Memory B cell (primary cell): Measurements from ENCODE around the gene HSF5.

ENCODE experiments used
- ATAC-seq: fragments of 150-1000 bp; cut with Tn5 transposase; 2 replicates; pipeline ENCODE4 v1.10.0; 2021; ENCODE audit warnings: low read depth, mild to moderate bottlenecking, moderate library complexity
- DNase-seq, 2 donors: peaks; one replicate each; pipeline ENCODE4 v3.0.0; 2022; ENCODE audit warnings: low spot score in 2 of 2
- H3K27ac Mint-ChIP-seq: one replicate; pipeline ENCODE4 v1.8.0; 2022; ENCODE audit warnings: mild to moderate bottlenecking, moderate library complexity, mixed read lengths
- H3K27me3 Mint-ChIP-seq: one replicate; pipeline ENCODE4 v1.8.0; 2022; ENCODE audit warnings: mixed read lengths
- H3K36me3 Mint-ChIP-seq: one replicate; pipeline ENCODE4 v1.8.0; 2022; ENCODE audit warnings: mild to moderate bottlenecking, mixed read lengths
- H3K4me1 Mint-ChIP-seq: one replicate; pipeline ENCODE4 v1.8.0; 2022; ENCODE audit warnings: mixed read lengths
- H3K4me3 Mint-ChIP-seq: one replicate; pipeline ENCODE4 v1.8.0; 2022; ENCODE audit warnings: mild to moderate bottlenecking, moderate library complexity, mixed read lengths
- H3K9me3 Mint-ChIP-seq: one replicate; pipeline ENCODE4 v1.8.0; 2022; ENCODE audit warnings: mixed read lengths

The HSF5 gene

DNA sequence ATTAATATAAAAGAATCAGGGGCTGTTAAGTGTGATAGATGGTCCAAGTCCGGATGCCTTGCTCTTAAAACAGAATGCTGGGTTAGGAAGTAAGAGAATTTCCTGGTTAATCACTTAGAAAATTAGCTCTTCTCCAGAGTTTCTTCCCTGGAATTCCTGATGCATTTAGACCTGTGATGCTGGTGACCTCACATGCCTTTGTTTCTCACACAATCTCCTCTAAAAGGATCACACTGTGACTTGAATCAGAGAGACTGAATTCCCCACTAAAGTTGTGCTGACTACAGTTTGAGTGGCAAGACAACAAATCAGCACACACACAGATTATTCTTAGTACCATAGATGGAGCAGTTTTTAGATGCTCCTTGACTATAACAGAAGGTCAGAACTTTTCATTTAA, 66.5 kb downstream of the HSF5 start:
- H3K4me1 Mint-ChIP-seq = peaks cover 5% of the 10 kb centered on the region

DNA sequence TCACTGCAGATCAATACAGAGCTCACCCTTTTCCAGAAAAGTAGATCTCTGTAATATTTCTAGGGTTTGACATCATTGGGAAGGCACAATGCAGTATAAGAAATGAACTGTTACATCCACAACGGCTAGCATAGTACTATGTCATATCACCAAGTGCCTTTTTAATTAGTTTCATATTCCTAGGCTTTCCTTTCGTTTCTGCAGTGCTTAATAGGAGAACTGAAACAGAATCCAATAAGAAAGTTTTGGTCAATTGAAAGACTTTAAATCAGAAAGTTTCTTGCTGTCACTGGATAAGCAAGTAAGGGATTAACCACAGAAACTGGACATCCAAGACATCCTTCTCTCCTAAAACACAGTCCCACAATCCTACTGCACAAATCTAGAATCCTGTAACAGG, 67.4 kb downstream of the HSF5 start:
- ATAC-seq (no peak), DNase-seq (no peak)
- Mint-ChIP-seq H3K4me1 (peaks cover 6% of the 10 kb centered on the region), H3K9me3 (no peaks in the 10 kb centered on the region), H3K27me3 (no peaks in the 10 kb centered on the region), H3K36me3 (peaks cover 2% of the 10 kb centered on the region), H3K4me3 (no peak overlapping the region), H3K27ac (no peak overlapping the region)

More for the DNA sequence above, 66.5 kb downstream of the HSF5 start:
- Mint-ChIP-seq H3K36me3 (peaks cover 2% of the 10 kb centered on the region), H3K9me3 (no peaks in the 10 kb centered on the region), H3K4me3 (no peak overlapping the region), H3K27me3 (no peaks in the 10 kb centered on the region), H3K27ac (no peak overlapping the region)
- no peak for ATAC-seq
- no peak for DNase-seq

DNA sequence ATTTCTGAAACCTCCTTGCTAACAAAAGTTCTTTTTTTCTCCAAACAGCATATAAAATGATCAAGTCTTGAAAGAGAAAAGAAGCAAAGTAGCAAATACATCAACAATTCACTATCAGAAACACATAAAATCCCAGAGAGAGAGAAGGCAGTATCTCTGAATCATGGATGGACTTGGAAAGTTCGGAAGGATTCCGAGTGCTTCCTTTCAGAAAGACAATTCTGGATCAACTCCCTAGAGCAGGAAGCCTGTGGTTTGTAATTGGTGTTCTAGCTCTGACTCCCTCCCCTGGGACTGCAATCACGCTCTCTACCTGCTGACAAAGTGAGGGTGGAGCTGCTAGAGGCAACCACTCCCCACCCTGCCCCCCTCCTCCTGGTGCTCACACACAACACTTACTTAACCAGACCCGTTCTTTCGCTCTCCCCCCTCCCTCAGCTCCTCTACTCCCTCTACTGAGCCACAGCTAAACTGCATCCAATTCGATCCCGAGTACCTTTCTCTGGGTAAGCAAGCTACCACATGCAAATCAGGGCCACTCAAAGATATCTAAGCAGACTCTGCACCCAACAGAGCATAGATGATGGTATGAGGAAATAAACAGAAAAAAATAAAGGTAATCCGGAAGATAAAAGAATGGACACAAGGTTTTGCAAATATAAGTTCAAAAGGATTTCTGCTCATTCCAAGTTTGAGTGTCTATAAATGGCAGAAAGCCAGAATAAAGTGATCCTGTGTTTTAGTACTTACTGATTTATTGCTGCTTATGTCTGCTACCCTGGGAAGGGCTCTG, 70.7 kb downstream of the HSF5 start, which contains the start of gene RNF43:
RNF43 (minus strand) TSS at position 235 of the 793 bp plus-strand sequence. CDS start 1,957 bp downstream, outside the sequence.
- peaks cover 8% of the 10 kb centered on the region for H3K4me1 Mint-ChIP-seq
- H3K9me3 Mint-ChIP-seq = no peaks in the 10 kb centered on the region
- no peaks in the 10 kb centered on the region for H3K27me3 Mint-ChIP-seq
- H3K27ac Mint-ChIP-seq = peak within 1 kb of the TSS; percentile 53
- ATAC-seq (peak; percentile 95), DNase-seq (peak; percentile 74 to 92)
- H3K36me3 Mint-ChIP-seq = no peaks in the 10 kb centered on the region
- H3K4me3 Mint-ChIP-seq = peak within 1 kb of the TSS; percentile 33

DNA sequence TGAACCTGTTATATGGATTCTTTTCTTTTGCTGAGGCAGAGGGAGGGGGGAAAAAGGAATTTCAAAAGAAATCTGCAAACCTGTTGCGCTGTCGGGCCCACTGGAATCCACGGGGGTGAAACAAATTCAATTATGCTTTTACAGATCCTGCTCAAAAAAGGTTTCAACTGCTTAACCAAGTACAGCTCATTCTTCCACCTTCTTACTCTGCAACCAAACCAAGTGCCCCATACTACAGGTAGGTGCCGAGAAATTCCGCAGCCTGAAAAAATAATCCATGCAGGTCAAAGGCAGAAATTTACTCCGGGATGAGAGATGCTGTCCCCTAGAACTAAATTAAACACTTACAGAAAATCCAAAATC, 71.3 kb downstream of the HSF5 start:
- Mint-ChIP-seq H3K27ac (peak overlapping the region; percentile 53), H3K36me3 (no peaks in the 10 kb centered on the region), H3K9me3 (no peaks in the 10 kb centered on the region), H3K27me3 (no peaks in the 10 kb centered on the region), H3K4me3 (no peak overlapping the region), H3K4me1 (peaks cover 8% of the 10 kb centered on the region)
- no peak for ATAC-seq
- no peak for DNase-seq

DNA sequence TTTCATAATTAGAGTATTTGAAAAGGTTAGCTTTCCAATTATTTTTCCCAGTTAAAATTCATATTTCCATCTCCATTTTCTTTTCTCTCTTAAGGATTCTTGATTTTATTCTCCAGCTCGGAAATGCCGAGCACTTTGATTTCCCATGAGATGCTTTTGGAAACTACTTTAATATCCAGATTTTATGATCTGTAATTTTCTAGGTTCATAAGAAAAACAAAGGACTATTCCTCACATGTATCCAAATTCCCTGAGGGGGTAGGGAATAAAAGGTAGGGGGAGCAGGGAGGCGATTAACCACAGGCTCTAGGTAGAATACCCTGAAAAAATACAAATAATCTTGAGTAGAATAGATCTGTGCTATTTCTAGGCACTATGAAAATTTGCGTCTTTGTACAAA, 71.8 kb downstream of the HSF5 start:
- ATAC-seq (no peak), DNase-seq (no peak)
- Mint-ChIP-seq H3K36me3 (no peaks in the 10 kb centered on the region), H3K4me3 (no peak overlapping the region), H3K27ac (no peak overlapping the region), H3K27me3 (no peaks in the 10 kb centered on the region), H3K4me1 (peaks cover 8% of the 10 kb centered on the region), H3K9me3 (no peaks in the 10 kb centered on the region)

DNA sequence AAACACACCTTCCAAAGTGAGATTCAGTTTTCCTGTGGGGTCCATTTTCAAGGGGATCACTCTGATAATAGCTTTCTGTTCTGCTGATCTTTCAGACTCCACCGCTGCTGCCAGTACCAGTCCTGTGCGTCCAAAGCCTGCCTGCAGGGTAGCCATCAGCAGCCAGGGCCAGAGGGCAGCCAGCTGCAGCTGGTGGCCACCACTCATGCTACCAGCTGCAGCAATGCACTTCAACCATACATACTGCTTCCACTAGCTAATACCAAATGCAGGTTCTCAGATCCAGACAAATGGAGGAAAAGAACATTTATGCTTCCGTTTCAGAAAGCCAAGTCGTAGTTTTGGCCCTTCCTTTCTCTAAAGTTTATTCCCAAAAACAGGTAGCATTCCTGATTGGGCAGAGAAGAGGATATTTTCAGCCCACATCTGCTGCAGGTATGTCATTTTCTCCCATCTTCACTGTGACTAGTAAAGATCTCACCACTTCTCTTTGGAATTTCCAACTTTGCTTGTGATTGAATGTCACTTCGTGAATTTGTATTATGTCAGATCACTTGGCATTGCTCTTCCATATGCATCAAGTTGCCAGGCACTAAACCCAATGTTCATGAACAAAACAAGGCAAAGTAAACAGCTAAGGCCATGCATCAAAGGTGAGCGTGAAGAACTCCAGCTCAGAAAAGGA, 72.7 kb downstream of the HSF5 start:
- H3K27ac Mint-ChIP-seq = peak overlapping the region; percentile 73
- ATAC-seq = no peak
- H3K4me1 Mint-ChIP-seq = peaks cover 8% of the 10 kb centered on the region

DNA sequence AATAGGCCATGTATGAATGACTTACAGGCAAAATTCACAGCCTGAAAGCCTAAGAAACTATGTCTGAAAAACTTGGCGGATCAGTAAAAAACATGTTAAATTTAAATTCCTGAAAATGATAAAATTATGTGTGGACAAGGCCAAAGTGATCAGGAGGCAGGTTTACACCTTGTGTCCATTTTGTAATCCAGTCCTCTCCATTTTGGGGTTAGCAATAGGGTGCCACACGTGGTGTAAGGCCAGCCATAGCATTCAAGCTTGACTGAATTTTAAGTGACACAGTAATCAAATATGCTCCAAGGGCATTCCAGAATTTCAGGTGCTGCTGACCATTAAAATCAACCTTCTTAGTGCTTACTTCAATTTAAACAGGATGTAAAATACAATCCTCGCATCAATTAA, 73.6 kb downstream of the HSF5 start:
- Mint-ChIP-seq H3K9me3 (no peaks in the 10 kb centered on the region), H3K27me3 (no peaks in the 10 kb centered on the region), H3K36me3 (no peaks in the 10 kb centered on the region), H3K4me3 (no peak overlapping the region), H3K27ac (no peak overlapping the region), H3K4me1 (peaks cover 8% of the 10 kb centered on the region)
- no peak for ATAC-seq
- no peak for DNase-seq

More for the DNA sequence above, 72.7 kb downstream of the HSF5 start:
- no peaks in the 10 kb centered on the region for H3K27me3 Mint-ChIP-seq
- no peaks in the 10 kb centered on the region for H3K36me3 Mint-ChIP-seq
- H3K9me3 Mint-ChIP-seq = no peaks in the 10 kb centered on the region
- no peak overlapping the region for H3K4me3 Mint-ChIP-seq
- DNase-seq = no peak

DNA sequence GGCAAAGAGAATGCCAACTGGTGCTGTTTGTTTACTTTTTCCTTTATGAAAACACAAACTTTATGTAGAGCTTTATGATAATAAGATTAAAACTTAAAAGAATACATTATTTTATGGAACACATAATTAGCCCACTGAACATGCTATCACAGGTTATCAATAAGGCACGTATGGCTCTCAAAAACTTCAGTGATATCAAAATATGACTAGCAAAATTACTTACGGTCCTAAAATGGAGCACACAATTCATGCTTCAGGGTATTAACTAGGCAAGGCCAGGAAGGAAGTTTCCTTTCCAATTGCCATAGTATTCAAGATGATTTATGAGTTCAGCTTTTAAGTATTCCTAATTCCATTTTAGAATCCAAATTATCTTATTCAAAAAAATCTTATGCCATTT, 74.5 kb downstream of the HSF5 start:
- H3K27ac Mint-ChIP-seq = no peak overlapping the region
- H3K27me3 Mint-ChIP-seq = no peaks in the 10 kb centered on the region
- H3K4me3 Mint-ChIP-seq = no peak overlapping the region
- ATAC-seq (no peak), DNase-seq (no peak)
- peaks cover 8% of the 10 kb centered on the region for H3K4me1 Mint-ChIP-seq
- H3K9me3 Mint-ChIP-seq = no peaks in the 10 kb centered on the region
- H3K36me3 Mint-ChIP-seq = no peaks in the 10 kb centered on the region

DNA sequence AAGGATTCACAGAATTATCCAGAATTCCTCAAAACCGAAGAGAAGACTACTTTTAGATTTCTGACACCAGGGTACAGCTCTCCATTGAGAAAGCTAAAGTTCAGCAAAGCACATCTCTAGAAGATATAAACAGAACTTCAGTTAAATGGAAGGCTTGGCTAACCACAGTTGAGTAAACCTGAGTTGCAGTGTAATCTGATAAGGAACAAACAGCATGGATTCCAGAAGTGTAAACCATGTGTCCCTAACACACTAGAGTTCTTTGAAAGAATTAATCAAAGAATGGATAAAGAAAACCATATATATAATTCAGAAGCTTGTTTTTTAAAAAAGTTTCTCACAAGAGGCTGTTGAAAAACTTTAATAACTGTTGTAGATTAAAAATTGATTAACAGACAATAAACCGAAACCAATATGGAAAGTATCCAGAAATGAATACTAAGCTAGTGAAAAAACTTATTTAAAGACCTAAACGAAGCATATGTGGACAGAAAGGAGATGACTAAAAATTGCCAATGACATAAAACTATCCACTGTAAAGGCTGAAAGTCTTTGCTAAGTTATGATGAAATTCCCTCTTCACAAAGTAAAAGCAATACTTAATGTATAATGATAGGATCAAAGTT, 75.1 kb downstream of the HSF5 start:
- no peak for ATAC-seq
- H3K27me3 Mint-ChIP-seq = no peaks in the 10 kb centered on the region
- H3K4me1 Mint-ChIP-seq = peaks cover 8% of the 10 kb centered on the region
- H3K9me3 Mint-ChIP-seq = no peaks in the 10 kb centered on the region
- H3K36me3 Mint-ChIP-seq = no peaks in the 10 kb centered on the region
- H3K4me3 Mint-ChIP-seq = no peak overlapping the region
- no peak overlapping the region for H3K27ac Mint-ChIP-seq
- no peak for DNase-seq

DNA sequence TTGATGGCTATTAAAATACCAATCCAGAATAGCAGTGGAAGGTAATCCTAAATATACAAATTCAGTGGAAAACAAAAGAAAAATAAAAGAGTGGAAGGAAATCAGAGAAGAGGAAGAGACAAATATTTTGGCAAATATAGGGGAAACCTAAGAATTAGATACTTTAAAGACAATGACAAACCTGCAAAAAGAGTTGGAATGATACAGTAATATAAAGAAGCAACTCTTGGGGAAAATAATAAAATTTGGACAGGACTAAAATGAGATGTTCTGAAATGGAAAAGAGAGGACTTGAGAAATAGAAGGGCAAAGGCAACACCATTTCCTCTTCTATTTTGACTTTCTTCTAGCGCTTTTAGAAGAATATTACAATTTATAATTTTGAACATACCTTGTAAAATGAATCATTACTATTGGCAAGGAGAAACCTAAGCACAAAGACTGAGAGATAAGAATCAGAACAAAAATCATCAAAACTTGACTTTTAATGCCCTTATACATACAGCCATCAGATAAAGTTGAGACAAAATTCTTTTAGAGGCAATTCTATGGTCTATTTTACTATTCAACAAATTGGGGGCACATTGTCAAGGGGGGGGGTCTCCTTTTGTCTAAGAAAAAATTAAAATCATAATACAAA, 76.0 kb downstream of the HSF5 start:
- no peak overlapping the region for H3K27ac Mint-ChIP-seq
- H3K9me3 Mint-ChIP-seq = no peaks in the 10 kb centered on the region
- peaks cover 3% of the 10 kb centered on the region for H3K4me1 Mint-ChIP-seq
- no peaks in the 10 kb centered on the region for H3K36me3 Mint-ChIP-seq
- DNase-seq (no peak), ATAC-seq (no peak)
- H3K27me3 Mint-ChIP-seq = no peaks in the 10 kb centered on the region
- H3K4me3 Mint-ChIP-seq = no peak overlapping the region

DNA sequence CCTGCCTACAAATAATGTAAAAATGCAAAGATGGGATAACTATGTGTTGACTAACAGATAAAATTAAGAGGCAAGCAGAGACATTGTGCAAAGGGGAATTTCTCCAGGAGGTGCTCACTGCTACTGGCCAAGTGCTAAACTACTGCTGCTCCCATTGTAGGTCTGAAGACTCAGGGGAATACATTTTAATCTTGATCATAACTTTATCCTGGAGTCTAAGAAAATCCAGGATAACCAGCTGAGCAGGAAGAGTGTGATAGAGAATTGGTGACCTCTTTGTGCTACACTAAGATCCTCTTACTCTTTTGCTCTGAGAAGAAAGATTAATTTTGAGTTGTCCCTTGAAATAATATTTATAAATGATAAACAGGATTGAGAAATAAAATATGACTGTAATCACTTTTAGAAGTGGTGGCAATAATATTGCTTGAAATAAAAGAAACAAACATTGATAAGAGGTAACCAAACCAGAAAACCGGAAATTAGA, 76.8 kb downstream of the HSF5 start:
- DNase-seq = no peak
- no peaks in the 10 kb centered on the region for H3K9me3 Mint-ChIP-seq
- no peaks in the 10 kb centered on the region for H3K27me3 Mint-ChIP-seq
- peaks cover 3% of the 10 kb centered on the region for H3K4me1 Mint-ChIP-seq
- no peaks in the 10 kb centered on the region for H3K36me3 Mint-ChIP-seq
- no peak overlapping the region for H3K4me3 Mint-ChIP-seq
- no peak for ATAC-seq
- H3K27ac Mint-ChIP-seq = no peak overlapping the region

DNA sequence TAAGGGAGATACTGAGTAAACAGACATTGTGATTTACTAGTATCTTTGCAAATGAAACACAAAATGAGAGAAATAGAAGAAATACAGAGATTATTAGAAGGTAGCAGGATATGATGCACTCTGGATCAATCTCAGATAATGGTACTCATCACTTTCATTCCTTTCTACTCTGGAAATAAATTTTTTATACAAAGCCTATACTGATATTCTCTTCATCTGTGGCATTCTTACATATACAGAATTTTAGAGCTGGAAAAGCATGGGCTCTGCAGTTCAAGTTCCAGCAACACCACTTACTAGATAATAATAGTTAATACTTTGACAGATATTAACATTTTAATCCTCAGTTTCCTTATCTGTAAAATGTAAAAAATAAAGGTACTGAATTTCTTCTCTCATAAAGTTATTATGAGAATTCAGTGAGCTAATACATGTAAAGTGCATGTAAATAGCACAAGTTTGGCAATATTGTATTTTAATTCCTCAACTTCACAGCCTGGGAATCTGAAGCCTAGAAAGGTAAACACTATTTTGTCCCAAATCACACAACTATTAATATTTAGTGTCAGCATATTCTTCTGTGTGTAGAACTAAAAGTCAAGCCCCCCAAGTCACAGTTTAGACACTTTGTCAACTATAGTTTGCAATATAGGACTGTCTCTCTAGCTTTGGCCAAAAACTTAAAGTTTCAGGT, 77.3 kb downstream of the HSF5 start:
- Mint-ChIP-seq H3K36me3 (no peaks in the 10 kb centered on the region), H3K4me1 (peaks cover 2% of the 10 kb centered on the region), H3K9me3 (no peaks in the 10 kb centered on the region), H3K27me3 (no peaks in the 10 kb centered on the region), H3K4me3 (no peak overlapping the region), H3K27ac (no peak overlapping the region)
- ATAC-seq (no peak), DNase-seq (no peak)

DNA sequence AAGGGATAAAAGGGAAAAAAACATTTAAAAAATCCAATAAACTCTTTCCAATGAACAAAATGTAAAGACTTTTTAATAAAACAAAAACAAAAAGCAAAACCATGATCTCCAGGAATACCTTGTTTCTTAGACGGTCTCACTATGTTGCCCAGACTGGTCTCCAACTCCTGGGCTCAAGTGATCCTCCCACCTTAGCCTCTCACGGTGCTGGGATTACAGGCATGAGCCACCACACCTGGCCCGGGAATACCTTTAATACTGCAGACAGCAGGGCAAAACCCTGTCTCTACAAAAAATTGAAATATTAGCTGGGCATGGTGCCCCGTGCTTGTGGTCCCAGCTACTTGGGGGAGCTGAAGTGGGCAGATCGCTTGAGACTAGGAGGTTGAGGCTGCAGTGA, 78.8 kb downstream of the HSF5 start:
- Mint-ChIP-seq H3K27me3 (no peaks in the 10 kb centered on the region), H3K27ac (no peak overlapping the region), H3K4me3 (no peak overlapping the region), H3K36me3 (no peaks in the 10 kb centered on the region), H3K9me3 (no peaks in the 10 kb centered on the region), H3K4me1 (no peaks in the 10 kb centered on the region)
- DNase-seq = no peak
- no peak for ATAC-seq
